ENCODE results near the gene ATF6.

GRCh38 chr1:161981126-161981525, 215.0 kb downstream of the ATF6 start:
- TF ChIP-seq, protein P1, sequence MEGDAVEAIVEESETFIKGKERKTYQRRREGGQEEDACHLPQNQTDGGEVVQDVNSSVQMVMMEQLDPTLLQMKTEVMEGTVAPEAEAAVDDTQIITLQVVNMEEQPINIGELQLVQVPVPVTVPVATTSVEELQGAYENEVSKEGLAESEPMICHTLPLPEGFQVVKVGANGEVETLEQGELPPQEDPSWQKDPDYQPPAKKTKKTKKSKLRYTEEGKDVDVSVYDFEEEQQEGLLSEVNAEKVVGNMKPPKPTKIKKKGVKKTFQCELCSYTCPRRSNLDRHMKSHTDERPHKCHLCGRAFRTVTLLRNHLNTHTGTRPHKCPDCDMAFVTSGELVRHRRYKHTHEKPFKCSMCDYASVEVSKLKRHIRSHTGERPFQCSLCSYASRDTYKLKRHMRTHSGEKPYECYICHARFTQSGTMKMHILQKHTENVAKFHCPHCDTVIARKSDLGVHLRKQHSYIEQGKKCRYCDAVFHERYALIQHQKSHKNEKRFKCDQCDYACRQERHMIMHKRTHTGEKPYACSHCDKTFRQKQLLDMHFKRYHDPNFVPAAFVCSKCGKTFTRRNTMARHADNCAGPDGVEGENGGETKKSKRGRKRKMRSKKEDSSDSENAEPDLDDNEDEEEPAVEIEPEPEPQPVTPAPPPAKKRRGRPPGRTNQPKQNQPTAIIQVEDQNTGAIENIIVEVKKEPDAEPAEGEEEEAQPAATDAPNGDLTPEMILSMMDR (IDR thresholded peaks at IDR 0.05; ENCODE audit: low read depth, low read length, missing input control), result no peak
- no peak for TF ChIP-seq MAX (IDR thresholded peaks at IDR 0.05)
- TF ChIP-seq YY1 (IDR thresholded peaks at IDR 0.05), result no peak
- TF ChIP-seq, protein P2, sequence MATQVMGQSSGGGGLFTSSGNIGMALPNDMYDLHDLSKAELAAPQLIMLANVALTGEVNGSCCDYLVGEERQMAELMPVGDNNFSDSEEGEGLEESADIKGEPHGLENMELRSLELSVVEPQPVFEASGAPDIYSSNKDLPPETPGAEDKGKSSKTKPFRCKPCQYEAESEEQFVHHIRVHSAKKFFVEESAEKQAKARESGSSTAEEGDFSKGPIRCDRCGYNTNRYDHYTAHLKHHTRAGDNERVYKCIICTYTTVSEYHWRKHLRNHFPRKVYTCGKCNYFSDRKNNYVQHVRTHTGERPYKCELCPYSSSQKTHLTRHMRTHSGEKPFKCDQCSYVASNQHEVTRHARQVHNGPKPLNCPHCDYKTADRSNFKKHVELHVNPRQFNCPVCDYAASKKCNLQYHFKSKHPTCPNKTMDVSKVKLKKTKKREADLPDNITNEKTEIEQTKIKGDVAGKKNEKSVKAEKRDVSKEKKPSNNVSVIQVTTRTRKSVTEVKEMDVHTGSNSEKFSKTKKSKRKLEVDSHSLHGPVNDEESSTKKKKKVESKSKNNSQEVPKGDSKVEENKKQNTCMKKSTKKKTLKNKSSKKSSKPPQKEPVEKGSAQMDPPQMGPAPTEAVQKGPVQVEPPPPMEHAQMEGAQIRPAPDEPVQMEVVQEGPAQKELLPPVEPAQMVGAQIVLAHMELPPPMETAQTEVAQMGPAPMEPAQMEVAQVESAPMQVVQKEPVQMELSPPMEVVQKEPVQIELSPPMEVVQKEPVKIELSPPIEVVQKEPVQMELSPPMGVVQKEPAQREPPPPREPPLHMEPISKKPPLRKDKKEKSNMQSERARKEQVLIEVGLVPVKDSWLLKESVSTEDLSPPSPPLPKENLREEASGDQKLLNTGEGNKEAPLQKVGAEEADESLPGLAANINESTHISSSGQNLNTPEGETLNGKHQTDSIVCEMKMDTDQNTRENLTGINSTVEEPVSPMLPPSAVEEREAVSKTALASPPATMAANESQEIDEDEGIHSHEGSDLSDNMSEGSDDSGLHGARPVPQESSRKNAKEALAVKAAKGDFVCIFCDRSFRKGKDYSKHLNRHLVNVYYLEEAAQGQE (IDR thresholded peaks at IDR 0.05), result no peak
- TF ChIP-seq RAD21 (IDR thresholded peaks at IDR 0.05), result no peak
- TF ChIP-seq, protein P3, sequence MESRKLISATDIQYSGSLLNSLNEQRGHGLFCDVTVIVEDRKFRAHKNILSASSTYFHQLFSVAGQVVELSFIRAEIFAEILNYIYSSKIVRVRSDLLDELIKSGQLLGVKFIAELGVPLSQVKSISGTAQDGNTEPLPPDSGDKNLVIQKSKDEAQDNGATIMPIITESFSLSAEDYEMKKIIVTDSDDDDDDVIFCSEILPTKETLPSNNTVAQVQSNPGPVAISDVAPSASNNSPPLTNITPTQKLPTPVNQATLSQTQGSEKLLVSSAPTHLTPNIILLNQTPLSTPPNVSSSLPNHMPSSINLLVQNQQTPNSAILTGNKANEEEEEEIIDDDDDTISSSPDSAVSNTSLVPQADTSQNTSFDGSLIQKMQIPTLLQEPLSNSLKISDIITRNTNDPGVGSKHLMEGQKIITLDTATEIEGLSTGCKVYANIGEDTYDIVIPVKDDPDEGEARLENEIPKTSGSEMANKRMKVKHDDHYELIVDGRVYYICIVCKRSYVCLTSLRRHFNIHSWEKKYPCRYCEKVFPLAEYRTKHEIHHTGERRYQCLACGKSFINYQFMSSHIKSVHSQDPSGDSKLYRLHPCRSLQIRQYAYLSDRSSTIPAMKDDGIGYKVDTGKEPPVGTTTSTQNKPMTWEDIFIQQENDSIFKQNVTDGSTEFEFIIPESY (IDR thresholded peaks at IDR 0.05), result no peak
- TF ChIP-seq EGR1 (IDR thresholded peaks at IDR 0.05; ENCODE audit: low read depth in 2 of 2), result no peak
- TF ChIP-seq NR2F2 (IDR thresholded peaks at IDR 0.05), result no peak
- no peak for TF ChIP-seq ATF3 (IDR thresholded peaks at IDR 0.05)
- TF ChIP-seq JUND (IDR thresholded peaks at IDR 0.05), result no peak
- no peak for TF ChIP-seq SP1 (IDR thresholded peaks at IDR 0.05)
- no peak for TF ChIP-seq TAF1 (conservative IDR thresholded peaks at IDR 0.05)
- no peak for TF ChIP-seq GABPA (IDR thresholded peaks at IDR 0.05 in 1 of 2, conservative IDR thresholded peaks at IDR 0.05 in 1 of 2)
- TF ChIP-seq RXRA (IDR thresholded peaks at IDR 0.05), result no peak

Measured in liver (tissue), 3 donors.